ENCODE results near the gene ANKRD9.

The ANKRD9 gene

GRCh38 chr14:102452302-102452701 is 57.3 kb downstream of the ANKRD9 start:
- Histone ChIP-seq H3K4me1 (ENCODE audit: insufficient read depth, low read length) (no peaks in the 10 kb centered on the region), H3K9me3 (ENCODE audit: insufficient read depth, low read depth, low read length) (no peaks in the 10 kb centered on the region), H3K27me3 (ENCODE audit: insufficient read depth, low read length) (no peaks in the 10 kb centered on the region), H3K9ac (ENCODE audit: low read depth, low read length) (no peak overlapping the region), H3K27ac (ENCODE audit: low read depth, low read length) (no peak overlapping the region), H3K4me3 (ENCODE audit: low read length) (no peak overlapping the region), H3K36me3 (ENCODE audit: insufficient read depth, low read length) (peaks cover 56% of the 10 kb centered on the region)
- WGBS = 98% methylated on average over 24 of the region's 24 CpGs

Data from HUES64 (cell line).